Neural crest cell (in vitro differentiated cells): ENCODE measurements around the gene ZSCAN21. TPM values are rescaled to one million over a fixed set of nuclear protein-coding genes. Genes with fewer than 3 reads are reported as not detected.
A peak's percentile ranks its signal among the peaks of the same experiment; 100 is the strongest.

Source experiments
- DNase-seq: peaks from one replicate; pipeline ENCODE4 v3.0.0; 2021; ENCODE audit warnings: low read depth, mixed read lengths, low spot score
- H3K27ac Mint-ChIP-seq: one replicate; pipeline ENCODE4 v1.8.0; 2021; ENCODE audit warnings: mild to moderate bottlenecking, mixed read lengths; ENCODE audit not compliant: unreplicated experiment
- H3K27me3 Mint-ChIP-seq: 2 replicates; pipeline ENCODE4 v1.8.0; 2021; ENCODE audit warnings: low read depth, mild to moderate bottlenecking, mixed read lengths
- H3K36me3 Mint-ChIP-seq: 2 replicates; pipeline ENCODE4 v1.8.0; 2021; ENCODE audit warnings: low read depth, mild to moderate bottlenecking, mixed read lengths
- H3K4me1 Mint-ChIP-seq: 2 replicates; pipeline ENCODE4 v1.8.0; 2021; ENCODE audit warnings: mixed read lengths
- H3K4me3 Mint-ChIP-seq: one replicate; pipeline ENCODE4 v1.8.0; 2021; ENCODE audit warnings: mild to moderate bottlenecking, mixed read lengths
- H3K9me3 Mint-ChIP-seq: 2 replicates; pipeline ENCODE4 v1.8.0; 2021; ENCODE audit warnings: mixed read lengths
- CTCF ChIP-seq: fragments of 200-600 bp; sonication (generic); conservative IDR thresholded peaks from 2 replicates; pipeline ENCODE4 v1.5.0; 2021; ENCODE audit warnings: antibody characterized with exemption, mild to moderate bottlenecking
- total RNA-seq: library from RNA; stranded (reverse); gene quantifications from 2 replicates; pipeline ENCODE4 v1.2.1, GENCODE V29; 2021

ZSCAN21 gene
- total RNA-seq, 1 donor from 2014 or later, result 20.3 TPM

GRCh38 chr7:100061518-100062193 lies 12.1 kb downstream of the ZSCAN21 start:
- Mint-ChIP-seq H3K27ac (no peak overlapping the region), H3K9me3 (no peaks in the 10 kb centered on the region), H3K4me1 (peaks cover 5% of the 10 kb centered on the region), H3K27me3 (peaks cover 3% of the 10 kb centered on the region), H3K4me3 (no peak overlapping the region), H3K36me3 (peaks cover 36% of the 10 kb centered on the region)
- no peak for DNase-seq
- no peak for TF ChIP-seq CTCF

GRCh38 chr7:100063376-100063775 lies 13.8 kb downstream of the ZSCAN21 start:
- no peak overlapping the region for H3K27ac Mint-ChIP-seq
- H3K4me1 Mint-ChIP-seq, result peaks cover 5% of the 10 kb centered on the region
- peaks cover 2% of the 10 kb centered on the region for H3K9me3 Mint-ChIP-seq
- peaks cover 42% of the 10 kb centered on the region for H3K36me3 Mint-ChIP-seq
- no peak for DNase-seq
- peaks cover 3% of the 10 kb centered on the region for H3K27me3 Mint-ChIP-seq
- H3K4me3 Mint-ChIP-seq, result no peak overlapping the region
- no peak for TF ChIP-seq CTCF

GRCh38 chr7:100064162-100064561 lies 14.6 kb downstream of the ZSCAN21 start:
- Mint-ChIP-seq H3K4me1 (peaks cover 5% of the 10 kb centered on the region), H3K4me3 (no peak overlapping the region), H3K36me3 (peaks cover 42% of the 10 kb centered on the region), H3K9me3 (peaks cover 2% of the 10 kb centered on the region), H3K27ac (no peak overlapping the region), H3K27me3 (peaks cover 3% of the 10 kb centered on the region)
- no peak for DNase-seq
- TF ChIP-seq CTCF, result no peak

- no peak for DNase-seq
- Mint-ChIP-seq H3K36me3 (peaks cover 50% of the 10 kb centered on the region), H3K27me3 (peaks cover 3% of the 10 kb centered on the region), H3K27ac (no peak overlapping the region), H3K4me3 (peak overlapping the region; percentile 36), H3K9me3 (peaks cover 5% of the 10 kb centered on the region), H3K4me1 (peaks cover 5% of the 10 kb centered on the region)
- TF ChIP-seq CTCF, result no peak
Measured at GRCh38 chr7:100065452-100066186, 16.0 kb downstream of the ZSCAN21 start.

- TF ChIP-seq CTCF, result no peak
- Mint-ChIP-seq H3K9me3 (peaks cover 14% of the 10 kb centered on the region), H3K4me3 (peak overlapping the region; percentile 38), H3K27me3 (peaks cover 3% of the 10 kb centered on the region), H3K27ac (no peak overlapping the region), H3K4me1 (peaks cover 5% of the 10 kb centered on the region), H3K36me3 (peaks cover 53% of the 10 kb centered on the region)
- DNase-seq, result no peak
Measured at GRCh38 chr7:100066953-100067352, 17.4 kb downstream of the ZSCAN21 start.
